NCI-H510A (cell line): ENCODE results near the gene TFPI2.
A peak's percentile ranks its signal among the peaks of the same experiment; 100 is the strongest.

Source experiments
- DNase-seq: peaks from one replicate; lab custom pipeline; 2025; lab: John Stamatoyannopoulos, UW

Gene TFPI2

GRCh38 chr7:93906267-93906666, 15.7 kb upstream of the TFPI2 start, which contains the start of gene GNGT1:
Gene GNGT1, plus strand, starts transcription at chr7:93906567. Its CDS starts 180 bp downstream, at chr7:93906747.
- DNase-seq = no peak

- no peak for DNase-seq
These were observed 12.3 kb upstream of the TFPI2 start for GRCh38 chr7:93902777-93903423.

- DNase-seq = no peak
These were observed 7.1 kb upstream of the TFPI2 start for GRCh38 chr7:93897680-93898079.

DNA sequence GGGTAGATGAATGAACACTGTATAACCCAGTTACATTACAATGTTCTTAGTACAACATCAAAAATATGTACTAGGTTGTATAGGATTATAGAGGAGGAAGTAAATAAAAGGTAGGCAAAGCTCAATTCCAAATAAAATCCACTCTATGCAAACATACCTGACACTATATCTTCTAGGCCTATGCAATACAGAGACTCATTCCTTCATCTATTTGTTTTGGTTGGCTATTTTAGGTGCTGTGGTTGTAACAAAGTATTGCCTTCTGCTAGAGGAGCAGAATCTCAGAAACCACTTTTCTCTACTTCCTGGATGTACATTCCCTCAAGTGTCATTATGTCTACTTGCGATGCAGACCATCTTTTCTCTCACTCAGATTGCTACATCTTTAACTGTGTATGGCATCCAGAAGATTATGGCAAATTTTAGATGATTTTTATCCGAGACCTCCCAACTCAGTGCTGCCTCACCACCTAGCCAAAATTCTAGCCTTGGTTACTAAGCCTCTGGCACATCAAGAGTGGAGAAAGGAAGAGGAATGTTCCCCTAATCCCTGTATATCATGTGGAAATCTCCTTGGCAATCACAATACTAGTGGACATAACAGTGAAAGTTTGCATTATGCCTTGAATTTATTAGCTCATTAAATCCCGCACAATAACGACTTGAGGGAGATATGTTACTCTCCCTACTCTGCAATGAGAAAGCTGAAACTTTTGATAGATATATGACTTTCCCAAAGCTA, 5.5 kb upstream of the TFPI2 start:
- no peak for DNase-seq

- no peak for DNase-seq
These were observed 4.5 kb upstream of the TFPI2 start for GRCh38 chr7:93894966-93895640.

DNA sequence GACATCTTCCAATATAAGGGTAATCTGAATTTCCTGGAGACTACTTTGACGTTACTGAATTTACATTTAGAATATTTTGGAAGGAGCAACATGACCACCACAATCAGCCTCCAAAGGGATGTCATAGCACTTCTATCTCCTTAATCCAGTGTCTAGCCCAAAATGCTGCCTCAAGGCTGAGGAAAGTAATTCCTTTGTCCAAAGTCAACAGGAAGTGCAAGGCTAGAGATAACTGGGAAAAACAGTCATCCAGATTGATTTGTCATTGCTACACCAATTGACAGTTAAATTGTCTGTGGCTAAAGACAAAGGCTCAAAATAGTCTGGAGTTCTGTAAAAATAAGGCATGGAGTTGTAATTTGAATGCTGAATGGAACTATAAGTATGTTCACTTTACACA, 3.9 kb upstream of the TFPI2 start:
- no peak for DNase-seq

DNA sequence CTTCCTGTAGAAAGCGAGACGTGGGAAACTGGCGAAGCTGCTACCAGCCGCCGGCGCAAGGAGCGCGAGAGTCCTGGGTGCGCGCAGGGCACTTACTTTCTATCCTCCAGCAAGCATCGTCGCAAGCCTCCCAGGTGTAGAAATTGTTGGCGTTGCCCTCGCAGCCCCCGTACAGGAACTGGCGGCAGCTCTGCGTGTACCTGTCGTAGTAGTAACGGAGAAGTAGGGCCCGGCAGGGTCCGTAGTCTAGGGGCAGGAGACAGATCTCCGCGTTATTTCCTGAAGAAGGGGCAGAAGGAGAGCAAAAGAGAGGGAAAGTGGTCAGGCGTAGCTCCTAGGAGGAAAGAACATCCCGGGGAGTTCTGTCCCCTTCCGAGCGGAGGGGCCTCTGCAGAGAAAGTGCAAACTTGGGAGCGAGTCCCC, 501 bp downstream of the TFPI2 start:
- DNase-seq = peak; percentile 22

- DNase-seq = no peak
These were observed 1.3 kb downstream of the TFPI2 start for GRCh38 chr7:93889261-93889660.

- no peak for DNase-seq
These were observed 6.0 kb downstream of the TFPI2 start for GRCh38 chr7:93884541-93884940.

GRCh38 chr7:93883917-93884345, 6.6 kb downstream of the TFPI2 start:
- DNase-seq = no peak

DNA sequence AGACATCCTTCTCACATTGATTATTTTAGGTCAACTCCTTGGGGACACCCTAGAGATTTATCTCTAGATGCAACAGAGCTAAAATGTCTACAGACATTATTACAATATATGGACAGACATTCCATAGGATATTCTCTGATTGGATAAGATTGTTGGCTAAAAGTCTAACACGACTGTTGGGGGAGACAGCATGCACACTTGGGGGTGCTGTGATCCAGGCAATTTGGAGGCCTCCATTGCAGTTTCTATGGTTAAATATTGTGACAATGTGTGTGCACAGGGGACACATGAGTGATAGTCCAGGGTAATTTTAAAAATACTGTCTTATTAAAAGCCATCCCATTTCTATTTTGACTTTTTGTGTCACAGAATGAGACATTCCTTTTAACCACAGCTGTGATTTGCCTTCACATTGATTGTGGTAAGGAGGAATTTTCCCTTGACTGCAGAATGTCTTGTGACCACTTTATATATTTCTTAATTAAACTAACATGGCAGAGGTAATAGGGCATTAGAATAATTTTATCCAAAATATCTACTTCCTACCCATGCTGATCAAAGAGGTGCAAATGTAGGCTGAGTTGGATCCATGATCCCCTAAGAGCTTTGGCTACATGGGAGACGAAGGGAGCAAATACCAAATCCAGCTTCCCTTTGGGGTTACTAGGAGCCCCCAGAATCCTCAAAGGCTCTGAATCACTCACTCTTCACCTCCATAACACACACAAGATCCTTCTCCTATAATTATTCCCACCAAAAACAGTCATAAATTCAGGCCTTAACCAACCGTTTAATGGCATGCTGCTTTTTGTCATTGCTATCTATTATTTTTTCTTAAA, 7.3 kb downstream of the TFPI2 start:
- DNase-seq = no peak

DNA sequence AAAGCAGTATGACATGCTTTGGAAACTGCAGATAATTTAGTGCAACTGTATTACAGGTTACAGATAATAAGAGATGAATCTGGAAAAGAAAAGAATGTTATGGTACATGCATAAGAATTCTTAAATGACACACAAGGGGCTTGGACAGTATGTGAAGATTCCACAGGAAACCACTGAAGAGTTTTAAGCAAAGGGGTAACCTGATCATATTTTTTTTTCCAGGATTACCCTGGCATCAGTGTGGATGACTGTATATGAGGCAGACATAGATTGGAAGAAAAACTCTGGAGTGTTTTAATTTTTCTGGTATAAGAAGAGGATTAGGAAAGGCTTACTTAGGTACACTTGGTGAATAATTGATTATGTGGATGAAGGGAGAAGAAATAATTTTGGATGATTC, 8.1 kb downstream of the TFPI2 start:
- no peak for DNase-seq

DNA sequence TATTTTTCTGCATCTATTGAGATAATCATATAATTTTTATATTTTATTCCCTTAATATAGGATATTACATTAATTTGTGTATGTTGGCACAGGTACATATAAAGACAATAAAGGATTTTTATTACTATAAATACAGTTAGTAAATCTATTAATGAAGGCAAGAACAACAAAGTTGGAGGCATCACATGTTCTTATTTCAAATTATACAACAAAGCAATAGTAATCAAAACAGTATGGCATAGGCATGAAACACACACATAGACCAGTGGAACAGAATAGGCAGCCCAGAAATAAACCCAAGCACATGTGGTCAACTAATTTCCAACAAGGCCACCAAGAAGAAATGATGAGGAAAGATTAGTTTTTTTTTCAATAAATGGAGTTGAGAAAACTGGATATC, 11.2 kb downstream of the TFPI2 start:
- no peak for DNase-seq

- no peak for DNase-seq
These were observed 12.8 kb downstream of the TFPI2 start for GRCh38 chr7:93877742-93878141.

- DNase-seq = no peak
These were observed 16.5 kb downstream of the TFPI2 start for GRCh38 chr7:93873998-93874574.

DNA sequence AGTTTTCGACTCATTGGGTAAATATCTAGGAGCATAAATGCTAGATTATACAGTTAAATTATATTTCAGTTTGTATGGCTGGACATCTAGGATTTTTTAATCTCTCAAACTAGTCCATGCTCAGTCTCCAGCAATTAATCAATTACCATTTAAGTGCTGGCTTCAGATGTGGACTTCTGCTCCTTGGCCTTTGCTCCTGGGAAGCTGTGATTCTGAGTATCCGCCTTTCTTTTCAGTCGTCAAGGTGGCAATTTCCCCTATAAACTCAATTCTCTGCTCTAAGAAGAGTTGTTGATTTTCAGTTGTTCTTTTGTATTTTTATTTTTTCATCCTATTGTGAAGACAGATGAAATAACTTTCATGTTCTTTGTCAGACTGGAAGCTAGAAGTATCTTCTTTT, 23.7 kb downstream of the TFPI2 start:
- no peak for DNase-seq

GRCh38 chr7:93862651-93863050, 27.9 kb downstream of the TFPI2 start:
- no peak for DNase-seq

- no peak for DNase-seq
These were observed 29.1 kb downstream of the TFPI2 start for GRCh38 chr7:93861325-93861949.

GRCh38 chr7:93860261-93860660, 30.3 kb downstream of the TFPI2 start:
- DNase-seq = no peak

DNA sequence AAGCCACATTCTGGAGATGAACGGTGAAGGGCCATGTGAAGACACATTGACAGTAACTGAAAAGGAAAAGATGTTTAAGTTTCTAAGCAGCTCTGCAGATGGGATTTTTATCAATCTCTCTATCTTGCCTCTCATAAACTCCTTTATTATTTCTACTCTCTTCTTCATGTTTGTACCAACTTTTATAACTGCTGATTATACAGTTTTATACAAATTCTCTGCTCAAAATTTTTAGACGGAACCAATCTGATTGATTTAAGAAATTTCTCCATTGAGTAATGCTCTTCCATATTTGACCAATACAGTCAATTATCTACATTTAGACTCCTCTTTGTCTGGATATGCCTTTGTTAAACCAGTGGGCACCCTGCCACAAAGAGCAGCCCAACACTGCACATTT, 31.7 kb downstream of the TFPI2 start:
- DNase-seq = no peak

- no peak for DNase-seq
These were observed 34.2 kb downstream of the TFPI2 start for GRCh38 chr7:93856323-93856722.
